Peyer's patch (tissue), 4 donors: Measurements from ENCODE around the gene PTPN13.

Experiments
- CTCF ChIP-seq, 6 experiments: fragments of 450-650 bp in 4 of 6; fragments of 200-600 bp in 2 of 6; sonication (generic) in 1 of 6; IDR thresholded peaks; one replicate each; pipeline ENCODE4 v1.5.1; 2017 to 2019; ENCODE audit warnings: antibody characterized with exemption in 6 of 6, mild to moderate bottlenecking in 3 of 6, moderate library complexity in 1 of 6
- POLR2A ChIP-seq, 2 donors: fragments of 450-650 bp; IDR thresholded peaks; one replicate each; pipeline ENCODE4 v1.5.1; 2017; ENCODE audit warnings: antibody characterized with exemption in 2 of 2, mild to moderate bottlenecking in 2 of 2, moderate library complexity in 2 of 2

- TF ChIP-seq CTCF (IDR thresholded peaks at IDR 0.05) = no peak
- TF ChIP-seq POLR2A (IDR thresholded peaks at IDR 0.05) = no peak
These were observed 136.2 kb downstream of the PTPN13 start for GRCh38 chr4:86730310-86730709.
